ENCODE measurements around the gene MFAP3L.
"Not testable (repeated sequence)": the region's sequence is repeated elsewhere in the genome, so short reads cannot be mapped to it uniquely, and the experiment has no call there.

The MFAP3L gene

GRCh38 chr4:169986369-169986768 lies 39.8 kb downstream of the MFAP3L start:
- DNase-seq, result no peak

DNA sequence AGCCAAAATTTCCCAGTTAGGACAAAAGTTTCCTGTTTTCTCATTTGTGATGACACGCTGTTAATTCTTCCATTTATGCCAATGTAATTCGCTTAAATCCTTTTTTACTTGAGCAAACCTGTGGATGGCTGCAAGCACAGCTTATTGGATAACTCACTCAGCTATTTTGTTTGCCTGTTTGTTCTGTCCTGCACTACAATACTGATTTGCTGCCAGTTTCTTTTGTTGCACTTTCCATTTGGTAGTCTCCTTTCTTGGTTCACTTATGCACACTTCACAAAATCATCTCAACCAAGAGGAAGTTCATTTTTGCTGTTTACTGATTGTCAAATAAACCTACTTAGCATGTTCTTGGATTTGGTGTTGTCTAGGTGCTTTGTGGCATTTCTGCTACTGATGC lies 40.3 kb downstream of the MFAP3L start:
- no peak for DNase-seq

- DNase-seq, result no peak
Observed at GRCh38 chr4:169984745-169985144, 41.5 kb downstream of the MFAP3L start.

- DNase-seq, result no peak
Observed at GRCh38 chr4:169984173-169984572, 42.0 kb downstream of the MFAP3L start.

DNA sequence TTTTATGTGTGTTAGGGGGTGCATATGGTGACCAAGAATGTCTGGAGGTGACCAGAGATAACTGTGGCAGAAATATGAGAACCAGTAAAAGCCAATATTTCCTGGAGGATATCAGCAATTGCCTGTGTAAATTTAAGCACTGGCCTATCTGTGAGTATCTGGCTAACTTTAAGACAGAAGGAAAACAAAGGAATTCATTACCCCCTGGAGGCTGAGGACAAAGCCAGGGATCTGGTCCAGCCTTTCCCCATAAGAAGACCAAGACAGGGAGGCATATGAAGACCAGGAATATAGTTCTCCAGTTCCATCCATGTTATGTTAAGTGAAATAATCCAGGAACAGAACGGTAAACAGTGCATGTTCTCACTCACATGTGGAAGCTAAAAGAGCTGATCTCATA lies 49.2 kb downstream of the MFAP3L start:
- no peak for DNase-seq

- no peak for DNase-seq
Observed at GRCh38 chr4:169975838-169976796, 50.1 kb downstream of the MFAP3L start.

DNA sequence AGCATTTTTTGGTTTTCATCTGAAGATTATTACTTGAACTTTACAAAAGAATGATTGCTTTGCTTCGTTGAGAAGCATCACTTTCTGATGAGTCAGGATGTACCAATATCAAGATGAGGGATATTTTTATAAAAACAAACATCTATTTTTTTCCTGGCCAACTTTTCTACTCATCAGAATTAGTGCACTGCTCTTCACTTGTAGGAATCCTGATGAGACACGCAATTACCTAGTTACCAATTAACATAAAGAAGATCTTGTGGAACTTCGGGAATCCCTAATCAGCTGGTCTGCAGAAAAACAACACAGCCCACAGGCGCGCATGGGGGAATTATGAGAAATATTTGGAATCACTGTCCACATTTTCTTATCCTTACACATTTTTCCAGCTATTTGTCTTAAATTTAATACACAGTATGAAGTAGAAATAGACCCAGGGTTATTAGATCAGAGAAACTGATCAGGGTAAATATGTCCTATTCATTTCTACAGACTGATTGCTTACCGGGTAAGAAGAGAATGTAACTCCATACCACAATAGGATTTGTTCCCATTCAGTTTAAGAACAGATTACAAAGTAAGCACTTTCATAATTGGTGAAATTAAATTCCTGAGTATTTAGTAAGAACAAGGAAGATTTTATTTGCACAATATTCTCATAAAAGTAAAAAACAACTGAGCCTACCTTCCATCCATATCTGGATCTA lies 50.9 kb downstream of the MFAP3L start:
- peak; percentile 31 for DNase-seq

GRCh38 chr4:169971456-169972015 lies 54.7 kb downstream of the MFAP3L start:
- DNase-seq, result no peak

DNA sequence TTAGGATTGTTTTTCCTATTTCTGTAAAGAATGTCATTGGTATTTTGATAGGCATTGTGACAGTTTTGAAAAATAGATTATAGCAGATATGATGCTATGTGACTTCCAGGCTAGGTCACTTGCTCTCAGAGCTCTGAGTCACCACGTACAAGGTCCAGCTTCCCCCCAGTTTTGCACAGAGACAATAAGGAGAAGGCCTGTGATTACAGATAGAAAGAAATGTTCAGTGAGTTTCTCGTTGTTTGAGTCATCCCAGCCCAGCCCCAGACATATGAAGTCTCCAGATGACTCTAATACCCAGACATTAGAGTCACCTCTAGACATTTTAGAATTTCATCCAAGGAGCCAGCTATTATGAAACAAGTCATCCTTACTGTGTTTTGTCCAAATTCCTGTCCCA lies 57.2 kb downstream of the MFAP3L start:
- DNase-seq, result peak; percentile 82

DNA sequence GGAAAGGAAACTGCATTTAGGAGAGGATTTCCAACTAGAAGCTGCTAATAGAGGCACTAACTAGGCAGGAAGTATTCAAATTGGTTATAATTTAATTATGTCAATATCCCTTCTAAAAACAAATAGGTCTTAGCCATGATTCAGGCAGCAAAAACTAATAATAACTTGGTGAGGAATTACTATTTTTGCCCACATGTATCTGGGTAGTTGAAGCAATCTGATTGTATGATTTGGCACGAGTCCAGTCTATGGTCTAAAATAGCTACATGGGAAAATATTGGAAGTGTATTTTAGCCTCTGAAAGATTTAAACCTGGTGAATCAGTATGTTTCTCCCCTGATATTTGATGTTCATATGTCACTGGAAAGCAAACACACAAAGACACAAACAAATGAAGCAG lies 62.2 kb downstream of the MFAP3L start:
- DNase-seq, result no peak

- no peak for DNase-seq
Observed at GRCh38 chr4:169959254-169959653, 66.9 kb downstream of the MFAP3L start.

DNA sequence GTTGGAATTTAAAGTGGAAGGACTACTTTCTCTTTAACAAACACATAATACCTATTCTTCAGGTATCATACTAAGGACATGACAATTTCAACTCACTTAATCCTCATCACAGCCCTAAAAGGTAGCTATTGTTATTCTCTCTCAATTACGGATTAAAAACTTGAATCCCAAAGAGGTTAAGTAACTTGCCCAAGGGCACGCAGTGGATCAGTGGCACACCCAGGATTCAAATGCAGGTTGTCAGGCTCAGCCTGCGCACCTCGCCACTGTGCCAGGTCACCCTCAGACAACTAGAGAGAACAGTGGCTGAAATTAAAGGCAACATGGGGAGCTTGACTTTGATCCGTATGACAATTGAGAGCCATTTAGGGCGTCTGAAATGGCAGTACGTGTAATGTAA lies 67.6 kb downstream of the MFAP3L start:
- no peak for DNase-seq

GRCh38 chr4:169957785-169958184 lies 68.4 kb downstream of the MFAP3L start:
- DNase-seq, result no peak

DNA sequence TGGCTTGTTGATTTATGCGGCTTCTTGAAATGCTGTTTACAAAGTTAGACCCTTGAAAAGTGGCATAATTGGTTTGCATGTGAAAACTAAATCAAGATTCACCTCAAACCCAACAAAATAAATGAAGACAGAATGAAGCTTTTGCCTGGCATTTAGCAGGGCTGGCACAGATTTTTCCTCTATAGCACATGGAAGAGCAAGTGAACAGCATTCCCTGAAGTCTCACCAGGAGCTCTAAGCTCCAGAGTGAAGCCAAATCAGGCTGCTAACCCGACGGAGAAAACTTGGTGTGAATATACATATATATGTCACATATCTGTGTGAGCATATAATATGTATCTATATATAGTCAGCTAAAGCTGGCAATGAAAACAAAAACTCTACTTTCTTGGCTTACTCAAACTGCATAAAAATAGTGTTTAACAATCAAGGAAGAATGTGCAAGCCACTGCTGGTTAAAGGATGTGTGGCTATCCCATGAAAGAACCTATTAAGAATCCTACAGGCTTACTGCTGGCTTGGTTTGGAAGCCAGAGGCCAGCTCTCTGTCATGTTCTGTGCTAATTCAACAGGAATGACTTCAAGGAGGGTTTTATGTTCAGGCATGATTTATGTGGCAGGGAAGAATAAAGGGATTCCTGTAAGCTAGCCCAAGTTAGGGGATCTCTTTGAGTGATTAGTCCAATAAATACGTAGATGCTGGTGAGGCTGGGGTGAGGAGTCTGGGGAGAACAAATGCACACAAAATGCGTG lies 69.9 kb downstream of the MFAP3L start:
- peak; percentile 6 for DNase-seq

- DNase-seq, result no peak
Observed at GRCh38 chr4:169955521-169955920, 70.7 kb downstream of the MFAP3L start.

DNA sequence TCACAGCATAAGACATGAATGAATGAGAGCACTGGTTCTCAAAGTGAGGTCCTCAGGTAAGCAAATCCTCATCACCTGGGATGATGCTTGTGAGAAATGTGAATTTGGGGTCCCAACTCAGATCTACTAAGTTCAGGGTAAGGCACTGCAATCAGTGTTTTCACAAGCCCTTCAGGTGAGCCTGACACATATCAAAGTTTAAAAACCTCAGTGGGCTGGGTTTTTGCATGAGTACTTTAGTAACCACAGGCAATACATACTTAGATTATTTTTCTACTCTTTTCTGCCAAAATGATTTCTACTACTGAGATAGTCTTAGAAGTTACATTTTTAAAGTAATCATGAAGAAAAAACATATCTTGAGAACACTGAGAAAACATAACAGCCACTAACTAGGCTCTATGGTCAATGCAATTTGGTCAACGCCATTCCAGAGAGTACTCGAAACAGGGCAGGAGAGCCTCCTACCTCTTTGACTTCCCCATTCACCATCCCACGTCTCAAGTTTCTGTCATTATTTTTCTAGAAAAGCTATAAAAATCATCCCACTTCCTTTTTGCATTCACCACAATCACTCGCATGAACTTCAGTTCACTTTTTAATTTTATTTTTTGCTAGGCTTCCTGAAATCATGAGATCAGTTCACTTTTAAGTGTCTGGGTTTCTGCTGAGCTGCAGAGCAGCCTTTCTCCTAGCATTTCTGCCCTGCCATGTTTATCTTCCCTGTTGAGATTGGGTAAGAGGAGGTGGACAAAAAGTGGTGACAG lies 73.8 kb downstream of the MFAP3L start:
- DNase-seq, result no peak

- DNase-seq, result no peak
Observed at GRCh38 chr4:169948271-169948670, 77.9 kb downstream of the MFAP3L start.

DNA sequence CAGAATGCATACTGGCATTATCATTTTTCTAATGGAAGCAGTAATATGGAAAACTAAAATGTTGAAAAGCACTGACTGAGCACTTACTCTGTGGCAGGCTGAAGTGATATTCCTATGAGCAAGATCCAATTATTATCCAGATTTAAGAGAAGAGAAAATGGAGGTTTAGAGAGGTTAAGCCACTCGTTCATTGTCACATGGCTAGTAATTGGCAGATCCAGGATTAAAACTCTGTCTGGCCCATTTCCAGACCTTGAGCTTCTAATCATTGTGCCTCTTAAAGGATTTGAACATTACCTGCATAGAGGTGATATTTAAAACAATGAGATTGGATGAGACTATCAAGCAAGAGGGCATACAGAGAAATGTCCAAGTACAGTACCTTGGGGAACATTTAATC lies 80.6 kb downstream of the MFAP3L start:
- no peak for DNase-seq

DNA sequence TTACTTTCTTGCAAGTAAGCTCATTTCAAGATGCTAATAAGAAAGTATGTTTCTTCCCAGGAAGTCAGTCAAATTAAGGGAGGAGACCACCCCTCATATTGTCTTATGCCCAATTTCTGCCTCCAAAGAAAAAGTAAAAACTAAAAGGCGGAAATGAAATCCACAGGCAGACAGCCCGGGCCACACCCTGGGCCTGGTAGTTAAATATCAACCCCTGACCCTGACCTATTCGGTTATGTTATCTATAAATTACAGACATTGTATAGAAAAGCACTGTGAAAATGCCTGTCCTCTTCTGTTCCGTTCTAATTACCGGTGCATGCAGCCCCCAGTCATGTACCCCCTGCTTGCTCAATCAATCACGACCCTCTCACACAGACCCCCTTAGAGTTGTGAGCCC lies 82.6 kb downstream of the MFAP3L start:
- DNase-seq, result not testable (repeated sequence)

DNA sequence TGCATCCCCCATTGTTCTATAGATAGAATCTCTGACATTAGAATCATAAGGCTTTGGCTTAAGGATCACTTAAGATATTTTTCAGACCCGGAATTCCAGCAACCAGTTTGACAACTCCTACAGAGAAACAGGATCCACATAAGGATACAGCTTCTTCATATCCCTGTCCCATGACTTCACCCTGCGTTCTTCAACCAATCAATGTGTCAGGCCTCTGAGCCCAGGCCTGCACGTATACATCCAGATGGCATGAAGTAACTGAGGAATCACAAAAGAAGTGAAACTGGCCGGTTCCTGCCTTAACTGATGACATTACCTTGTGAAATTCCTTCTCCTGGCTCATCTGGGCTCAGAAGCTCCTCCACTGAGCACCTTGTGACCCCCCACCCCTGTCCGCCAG lies 85.1 kb downstream of the MFAP3L start:
- no peak for DNase-seq

- no peak for DNase-seq
Observed at GRCh38 chr4:169940460-169940859, 85.7 kb downstream of the MFAP3L start.

Data from EL (cell line).